WTC11 (cell line): ENCODE data around the gene SLC16A9. TPM values are rescaled to one million over a fixed set of nuclear protein-coding genes. Genes with fewer than 3 reads are reported as not detected.

ENCODE experiments used
- ATAC-seq: fragments of 200-7000 bp; cut with Tn5 transposase; 2 replicates; pipeline ENCODE4 v1.10.0; 2021; ENCODE audit warnings: mild to moderate bottlenecking, moderate library complexity
- CTCF ChIA-PET: fragments of 300-600 bp; sonication (Branson Sonifier 250); formaldehyde crosslinking; loops from one replicate; lab custom pipeline; 2021; ENCODE audit warnings: antibody characterized with exemption; lab: Charles Lee
- POLR2A ChIA-PET: fragments of 350-600 bp; sonication (Branson Sonifier 250); formaldehyde crosslinking; loops from one replicate; lab custom pipeline; 2021; ENCODE audit warnings: antibody characterized with exemption; lab: Charles Lee
- DNase-seq: peaks from one replicate; pipeline ENCODE4 v3.0.0; 2021; ENCODE audit warnings: low spot score
- H3K27ac Mint-ChIP-seq: 2 replicates; pipeline ENCODE4 v1.8.0; 2021; ENCODE audit warnings: mixed read lengths
- H3K27me3 Mint-ChIP-seq: 2 replicates; pipeline ENCODE4 v1.8.0; 2021; ENCODE audit warnings: low read depth, mild to moderate bottlenecking, moderate library complexity, mixed read lengths
- H3K36me3 Mint-ChIP-seq: 2 replicates; pipeline ENCODE4 v1.8.0; 2021; ENCODE audit warnings: mixed read lengths
- H3K4me1 Mint-ChIP-seq: 2 replicates; pipeline ENCODE4 v1.8.0; 2022; ENCODE audit warnings: mixed read lengths
- H3K4me3 Mint-ChIP-seq: 2 replicates; pipeline ENCODE4 v1.8.0; 2021; ENCODE audit warnings: mild to moderate bottlenecking, moderate library complexity, mixed read lengths
- H3K9me3 Mint-ChIP-seq: 2 replicates; pipeline ENCODE4 v1.8.0; 2021; ENCODE audit warnings: mixed read lengths
- AR ChIP-seq: fragments of 250-450 bp; sonication (Bioruptor Pico); IDR thresholded peaks from 2 replicates; pipeline ENCODE4 v1.9.0; 2021; ENCODE audit warnings: mild to moderate bottlenecking
- ATF3 ChIP-seq: sonication (generic); formaldehyde crosslinking; conservative IDR thresholded peaks from 2 replicates; pipeline ENCODE4 v1.8.1; 2022; ENCODE audit warnings: mild to moderate bottlenecking, missing genetic modification reagents
- CBFB ChIP-seq: sonication (generic); formaldehyde crosslinking; IDR thresholded peaks from 2 replicates; pipeline ENCODE4 v1.8.1; 2022; ENCODE audit warnings: mild to moderate bottlenecking, low read depth, missing genetic modification reagents
- CTCF ChIP-seq: fragments of 200-600 bp; IDR thresholded peaks from 2 replicates; pipeline ENCODE4 v1.8.0; 2022; ENCODE audit warnings: antibody characterized with exemption
- E2F1 ChIP-seq: sonication (generic); formaldehyde crosslinking; IDR thresholded peaks from 2 replicates; pipeline ENCODE4 v1.8.0; 2022; ENCODE audit warnings: mild to moderate bottlenecking, missing genetic modification reagents
- EMX1 ChIP-seq: fragments of 250-450 bp; sonication (Bioruptor Pico); IDR thresholded peaks from 2 replicates; pipeline ENCODE4 v1.8.0; 2021; ENCODE audit warnings: mild to moderate bottlenecking
- ETV6 ChIP-seq: sonication (generic); formaldehyde crosslinking; IDR thresholded peaks from 2 replicates; pipeline ENCODE4 v1.8.1; 2022; ENCODE audit warnings: mild to moderate bottlenecking, missing genetic modification reagents
- FOXJ3 ChIP-seq: sonication (generic); formaldehyde crosslinking; IDR thresholded peaks from 2 replicates; pipeline ENCODE4 v1.9.0; 2021; ENCODE audit warnings: missing genetic modification reagents, mild to moderate bottlenecking, borderline replicate concordance
- FOXK1 ChIP-seq: sonication (generic); formaldehyde crosslinking; IDR thresholded peaks from 2 replicates; pipeline ENCODE4 v1.8.0; 2022; ENCODE audit warnings: mild to moderate bottlenecking, moderate library complexity, missing genetic modification reagents
- HMGXB4 ChIP-seq: sonication (generic); formaldehyde crosslinking; IDR thresholded peaks from 2 replicates; pipeline ENCODE4 v1.8.1; 2023; ENCODE audit warnings: mild to moderate bottlenecking, moderate library complexity, missing genetic modification reagents
- MYBL2 ChIP-seq: sonication (generic); formaldehyde crosslinking; IDR thresholded peaks from 2 replicates; pipeline ENCODE4 v1.8.1; 2023; ENCODE audit warnings: mild to moderate bottlenecking, moderate library complexity, missing genetic modification reagents
- NFE2L1 ChIP-seq: sonication (generic); formaldehyde crosslinking; IDR thresholded peaks from 2 replicates; pipeline ENCODE4 v1.8.1; 2023; ENCODE audit warnings: missing genetic modification reagents
- OVOL2 ChIP-seq: fragments of 250-450 bp; sonication (Bioruptor Pico); IDR thresholded peaks from 2 replicates; pipeline ENCODE4 v1.9.0; 2021; ENCODE audit warnings: mild to moderate bottlenecking, borderline replicate concordance
- SMAD3 ChIP-seq: sonication (generic); formaldehyde crosslinking; IDR thresholded peaks from 2 replicates; pipeline ENCODE4 v1.8.0; 2022; ENCODE audit warnings: missing genetic modification reagents, mild to moderate bottlenecking, borderline replicate concordance
- TCF7 ChIP-seq: sonication (generic); formaldehyde crosslinking; IDR thresholded peaks from 2 replicates; pipeline ENCODE4 v1.8.0; 2022; ENCODE audit warnings: mild to moderate bottlenecking, low read depth, missing genetic modification reagents, moderate library complexity
- TEAD4 ChIP-seq: sonication (generic); formaldehyde crosslinking; IDR thresholded peaks from 2 replicates; pipeline ENCODE4 v1.8.0; 2022; ENCODE audit warnings: mild to moderate bottlenecking, missing genetic modification reagents
- ZNF138 ChIP-seq: sonication (generic); formaldehyde crosslinking; conservative IDR thresholded peaks from 2 replicates; pipeline ENCODE4 v1.8.1; 2022; ENCODE audit warnings: mild to moderate bottlenecking, moderate library complexity, missing genetic modification reagents
- ZNF425 ChIP-seq: fragments of 250-450 bp; sonication (Bioruptor Pico); conservative IDR thresholded peaks from 2 replicates; pipeline ENCODE4 v1.9.0; 2021; ENCODE audit warnings: mild to moderate bottlenecking
- ZNF532 ChIP-seq: fragments of 250-450 bp; sonication (Bioruptor Pico); IDR thresholded peaks from 2 replicates; pipeline ENCODE4 v1.9.0; 2021; ENCODE audit warnings: mild to moderate bottlenecking, borderline replicate concordance
- total RNA-seq: library from RNA; stranded (reverse); gene quantifications from 3 replicates; pipeline ENCODE4 v1.2.3, GENCODE V29; 2021

The SLC16A9 gene
- total RNA-seq, 1 experiment from 2014 or later = 4.0 TPM

- no peak for TF ChIP-seq SMAD3 (CRISPR knock-in tag)
- no peak for TF ChIP-seq ATF3 (CRISPR knock-in tag)
These were observed 10.7 kb upstream of the SLC16A9 start (continued) for GRCh38 chr10:59720377-59720776.

- Mint-ChIP-seq H3K9me3 (peaks cover 10% of the 10 kb centered on the region), H3K27ac (no peak overlapping the region), H3K36me3 (peaks cover 5% of the 10 kb centered on the region; the same call in 1 of the 2 replicates), H3K27me3 (no peaks in the 10 kb centered on the region), H3K4me3 (no peak overlapping the region), H3K4me1 (no peaks in the 10 kb centered on the region)
- DNase-seq = no peak
- POLR2A ChIA-PET = no interaction called here
- TF ChIP-seq CTCF = peak; percentile 17; the same call in 1 of the 2 replicates
- no peak for TF ChIP-seq HMGXB4 (CRISPR knock-in tag)
- CTCF ChIA-PET = no interaction called here
- no peak for ATAC-seq
These were observed 9.7 kb upstream of the SLC16A9 start for GRCh38 chr10:59719374-59719773.

GRCh38 chr10:59718257-59718656 lies 8.6 kb upstream of the SLC16A9 start:
- no peak overlapping the region for H3K4me3 Mint-ChIP-seq
- DNase-seq (no peak), ATAC-seq (no peak)
- H3K27ac Mint-ChIP-seq = no peak overlapping the region
- H3K36me3 Mint-ChIP-seq = peaks cover 5% of the 10 kb centered on the region; the same call in 1 of the 2 replicates
- no peaks in the 10 kb centered on the region for H3K4me1 Mint-ChIP-seq
- POLR2A ChIA-PET = no interaction called here
- TF ChIP-seq CBFB (CRISPR knock-in tag) (no peak), E2F1 (CRISPR knock-in tag) (no peak), NFE2L1 (CRISPR knock-in tag) (no peak), AR (CRISPR knock-in tag) (no peak), FOXK1 (CRISPR knock-in tag) (no peak), OVOL2 (CRISPR knock-in tag) (no peak), FOXJ3 (CRISPR knock-in tag) (no peak), EMX1 (CRISPR knock-in tag) (no peak), TCF7 (CRISPR knock-in tag) (no peak), ZNF532 (CRISPR knock-in tag) (no peak), ZNF425 (CRISPR knock-in tag) (no peak), ZNF138 (CRISPR knock-in tag) (no peak), MYBL2 (CRISPR knock-in tag) (no peak), TEAD4 (CRISPR knock-in tag) (no peak), ETV6 (CRISPR knock-in tag) (no peak)
- TF ChIP-seq, all 79 proteins: peak for 0
- CTCF ChIA-PET = no interaction called here
- H3K9me3 Mint-ChIP-seq = peaks cover 10% of the 10 kb centered on the region
- H3K27me3 Mint-ChIP-seq = no peaks in the 10 kb centered on the region
